Cardiac ventricle fibroblast (primary cell): ENCODE data around the gene CARD14. TPM values are rescaled to one million over a fixed set of nuclear protein-coding genes. Genes with fewer than 3 reads are reported as not detected.

Experiments used
- total RNA-seq: library from RNA; depleted of rRNA; stranded (reverse); fragments of >200 nt; gene quantifications from 2 replicates; pipeline ENCODE4 v1.2.3, GENCODE V29; 2015

CARD14 gene
- 0.15 TPM in 1 of 2 replicates, not detected in the other for total RNA-seq

DNA sequence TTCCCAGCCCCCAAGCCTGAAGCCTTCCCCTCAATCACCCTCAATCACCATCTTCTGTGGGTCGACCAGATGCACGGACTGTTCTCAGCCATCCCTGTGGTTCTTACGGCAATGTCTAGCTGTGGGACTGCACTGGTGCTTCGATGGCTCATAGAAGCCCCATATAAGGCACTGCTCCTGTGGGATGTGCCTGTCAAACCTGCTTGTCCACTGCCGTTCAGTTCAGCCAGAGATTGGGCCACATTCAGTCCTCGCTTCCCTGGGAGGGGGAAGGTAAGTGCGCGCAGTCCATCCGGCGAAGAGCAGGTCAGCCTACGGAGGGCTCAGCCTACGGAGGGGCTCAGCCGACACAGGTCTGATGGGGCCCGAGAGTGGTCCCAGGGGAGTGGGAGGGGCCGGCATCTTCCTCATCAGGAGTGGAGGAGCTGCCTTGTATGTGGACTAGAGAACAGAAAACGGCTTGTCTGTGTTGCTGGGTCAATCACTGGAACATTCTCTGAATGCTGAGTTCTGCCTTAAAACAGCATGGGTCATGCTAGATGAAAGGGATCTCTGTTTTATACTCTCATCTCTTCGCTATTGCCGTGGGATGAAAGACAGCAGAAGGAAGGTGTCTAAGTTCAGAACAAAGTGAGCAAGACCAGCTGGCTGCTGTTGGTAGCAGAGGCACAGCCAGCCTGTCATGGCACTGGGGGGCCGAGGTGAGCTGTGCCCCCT is at the start of gene CARD14:
TSS of gene CARD14 (plus strand) at position 247 of the 717 bp plus-strand sequence. CDS start 11,409 bp downstream, outside the sequence.

GRCh38 chr17:80147035-80147822 is 22.6 kb upstream of the CARD14 start, which contains the start of gene EIF4A3:
Gene EIF4A3 (minus strand): TSS chr17:80147128. CDS start chr17:80146961, 167 bp downstream.

DNA sequence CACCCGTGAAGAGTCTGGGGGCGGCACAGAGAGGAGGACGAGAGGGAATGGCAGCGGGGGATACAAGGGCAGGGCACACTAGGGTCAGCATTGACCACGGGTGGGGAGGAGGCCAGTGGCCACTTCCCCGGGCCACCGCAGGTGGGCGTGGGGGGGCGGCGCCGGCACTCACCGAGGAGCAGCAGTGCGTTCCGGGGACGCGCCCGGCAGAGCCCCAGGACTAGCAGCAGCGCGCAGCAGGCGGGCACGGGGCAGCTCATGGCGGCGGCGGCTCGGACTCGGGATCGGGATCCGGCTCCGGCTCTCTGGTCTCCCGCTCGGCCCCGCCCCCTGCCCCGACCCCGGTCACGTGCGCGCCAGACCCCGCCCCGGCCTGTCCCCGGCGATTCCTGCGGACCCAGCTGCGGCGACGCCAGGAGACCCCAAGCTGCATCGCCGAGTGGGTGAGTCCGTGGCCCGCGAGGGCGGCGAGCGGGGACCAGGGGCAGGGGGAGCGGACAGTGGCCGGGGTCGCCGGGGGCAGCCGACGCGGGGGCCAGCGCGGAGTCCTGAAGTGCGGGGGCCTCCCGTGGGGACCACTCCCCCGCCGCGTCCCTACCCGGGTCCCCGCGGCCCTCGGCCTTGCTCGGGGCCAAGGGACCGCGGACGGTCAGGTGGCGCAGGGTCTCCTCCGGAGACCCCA is 50.4 kb downstream of the CARD14 start, which contains the start of the genes SGSH and SLC26A11:
TSS of gene SGSH (minus strand) at position 280 of the 682 bp plus-strand sequence. CDS start at position 260, 20 bp downstream.
TSS of gene SLC26A11 (plus strand) at position 374 of the 682 bp plus-strand sequence. CDS start 1,134 bp downstream, outside the sequence.

Other genes starting within 250 kb of the CARD14 start
- gene TBC1D16, start 134.2 kb upstream of the CARD14 start, total RNA-seq: 56.9 and 64.1 TPM in 2 replicates
- gene CCDC40, start 133.4 kb upstream of the CARD14 start, total RNA-seq: 0.78 and 5.7 TPM in 2 replicates
- 82.9 and 91.9 TPM in 2 replicates for gene GAA, start 68.4 kb upstream of the CARD14 start, total RNA-seq
- gene EIF4A3, start 22.9 kb upstream of the CARD14 start, total RNA-seq: 59.5 and 64.0 TPM in 2 replicates
- gene SGSH, start 50.3 kb downstream of the CARD14 start, total RNA-seq: 19.2 and 19.4 TPM in 2 replicates
- gene SLC26A11, start 50.4 kb downstream of the CARD14 start, total RNA-seq: 11.9 and 13.3 TPM in 2 replicates
- gene RNF213, start 90.8 kb downstream of the CARD14 start, total RNA-seq: 56.3 and 57.3 TPM in 2 replicates
- gene ENDOV, start 245.1 kb downstream of the CARD14 start, total RNA-seq: 22.7 and 28.1 TPM in 2 replicates